22Rv1 (cell line): ENCODE data around the gene NUFIP1.
A peak's percentile ranks its signal among the peaks of the same experiment; 100 is the strongest.

Experiments used
- H3K27ac ChIP-seq: fragments of 450-650 bp; 2 replicates; pipeline ENCODE4 v1.5.1; 2017
- ZFX ChIP-seq: fragments of 450-650 bp; IDR thresholded peaks from 2 replicates; pipeline ENCODE4 v1.6.1; 2017; ENCODE audit warnings: antibody characterized with exemption, borderline replicate concordance
- TF ChIP-seq, protein P1 (sequence below): fragments of 450-650 bp; IDR thresholded peaks from 2 replicates; pipeline ENCODE4 v1.5.1; 2017; ENCODE audit warnings: mild to moderate bottlenecking

The NUFIP1 gene

DNA sequence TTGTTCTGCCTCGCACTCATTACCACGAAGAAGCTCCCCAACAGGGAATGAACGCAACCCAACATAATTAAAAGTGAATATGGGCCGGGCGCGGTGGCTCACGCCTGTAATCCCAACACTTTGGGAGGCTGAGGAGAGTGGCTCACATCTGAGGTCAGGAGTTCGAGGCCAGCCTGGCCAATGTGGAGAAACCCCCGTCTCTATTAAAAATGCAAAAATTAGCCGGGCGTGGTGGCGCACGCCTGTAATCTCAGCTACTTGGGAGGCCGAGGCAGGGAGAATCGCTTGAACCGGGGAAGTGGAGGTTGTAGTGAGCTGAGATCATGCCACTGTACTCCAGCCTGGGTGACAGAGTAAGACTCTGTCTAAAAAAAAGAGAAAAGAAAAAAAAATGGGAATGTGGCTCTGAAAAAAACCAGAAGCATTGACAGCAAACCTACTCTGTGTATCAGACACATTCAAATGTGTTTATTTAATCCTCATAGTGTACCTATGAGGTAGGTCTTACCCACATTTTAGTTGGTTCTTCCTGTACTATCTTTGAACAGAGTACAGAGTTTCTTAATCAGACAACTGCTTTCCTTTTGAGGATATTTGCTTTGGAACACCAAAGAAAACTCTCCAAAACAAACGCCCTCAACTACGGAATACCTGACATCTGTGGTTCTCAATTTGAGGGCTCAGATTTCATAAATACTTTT, 70.0 kb downstream of the NUFIP1 start:
- TF ChIP-seq ZFX = no peak
- TF ChIP-seq, protein P1, sequence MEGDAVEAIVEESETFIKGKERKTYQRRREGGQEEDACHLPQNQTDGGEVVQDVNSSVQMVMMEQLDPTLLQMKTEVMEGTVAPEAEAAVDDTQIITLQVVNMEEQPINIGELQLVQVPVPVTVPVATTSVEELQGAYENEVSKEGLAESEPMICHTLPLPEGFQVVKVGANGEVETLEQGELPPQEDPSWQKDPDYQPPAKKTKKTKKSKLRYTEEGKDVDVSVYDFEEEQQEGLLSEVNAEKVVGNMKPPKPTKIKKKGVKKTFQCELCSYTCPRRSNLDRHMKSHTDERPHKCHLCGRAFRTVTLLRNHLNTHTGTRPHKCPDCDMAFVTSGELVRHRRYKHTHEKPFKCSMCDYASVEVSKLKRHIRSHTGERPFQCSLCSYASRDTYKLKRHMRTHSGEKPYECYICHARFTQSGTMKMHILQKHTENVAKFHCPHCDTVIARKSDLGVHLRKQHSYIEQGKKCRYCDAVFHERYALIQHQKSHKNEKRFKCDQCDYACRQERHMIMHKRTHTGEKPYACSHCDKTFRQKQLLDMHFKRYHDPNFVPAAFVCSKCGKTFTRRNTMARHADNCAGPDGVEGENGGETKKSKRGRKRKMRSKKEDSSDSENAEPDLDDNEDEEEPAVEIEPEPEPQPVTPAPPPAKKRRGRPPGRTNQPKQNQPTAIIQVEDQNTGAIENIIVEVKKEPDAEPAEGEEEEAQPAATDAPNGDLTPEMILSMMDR = no peak
- peak overlapping the region; percentile 99 for H3K27ac ChIP-seq

DNA sequence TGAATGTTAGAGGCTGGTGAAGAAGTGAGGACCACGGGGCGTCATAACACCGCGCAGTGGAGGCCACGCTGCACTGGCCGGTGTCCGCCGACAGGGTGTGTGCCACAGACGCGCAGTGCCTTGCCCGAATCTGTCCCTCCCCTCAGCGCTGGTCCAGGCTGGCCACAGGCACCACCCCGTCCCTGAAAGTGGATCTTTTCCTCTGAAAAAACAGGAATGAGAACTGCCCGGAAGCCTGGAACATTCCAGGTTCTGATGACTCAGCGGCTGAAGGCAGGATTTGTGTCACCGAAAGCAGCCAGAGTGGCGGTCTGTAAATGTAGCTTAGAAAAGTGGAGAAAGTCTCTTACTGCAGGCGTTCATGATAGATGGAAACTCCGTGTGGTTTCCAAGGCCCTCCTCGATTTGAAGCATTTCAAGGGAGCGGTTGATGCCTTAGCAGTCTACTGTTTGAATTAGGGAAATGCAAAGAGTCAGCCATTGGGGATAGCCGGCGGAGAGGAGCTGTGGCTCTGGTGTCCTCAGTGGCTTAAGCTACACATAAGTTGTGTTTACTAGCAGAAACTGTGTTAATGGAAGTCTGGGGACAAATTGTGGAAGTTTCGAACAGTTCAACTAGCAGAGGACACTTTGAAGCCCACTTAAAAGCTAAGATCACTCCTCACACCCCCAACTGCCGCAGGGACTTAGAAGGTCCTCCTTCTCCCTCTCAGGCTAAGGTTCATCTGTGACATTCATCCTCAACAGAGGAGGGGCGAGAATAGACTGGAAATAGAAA, 70.8 kb downstream of the NUFIP1 start:
- H3K27ac ChIP-seq = peak overlapping the region; percentile 99
- TF ChIP-seq, protein P1 = peak; percentile 81
- TF ChIP-seq ZFX = no peak

DNA sequence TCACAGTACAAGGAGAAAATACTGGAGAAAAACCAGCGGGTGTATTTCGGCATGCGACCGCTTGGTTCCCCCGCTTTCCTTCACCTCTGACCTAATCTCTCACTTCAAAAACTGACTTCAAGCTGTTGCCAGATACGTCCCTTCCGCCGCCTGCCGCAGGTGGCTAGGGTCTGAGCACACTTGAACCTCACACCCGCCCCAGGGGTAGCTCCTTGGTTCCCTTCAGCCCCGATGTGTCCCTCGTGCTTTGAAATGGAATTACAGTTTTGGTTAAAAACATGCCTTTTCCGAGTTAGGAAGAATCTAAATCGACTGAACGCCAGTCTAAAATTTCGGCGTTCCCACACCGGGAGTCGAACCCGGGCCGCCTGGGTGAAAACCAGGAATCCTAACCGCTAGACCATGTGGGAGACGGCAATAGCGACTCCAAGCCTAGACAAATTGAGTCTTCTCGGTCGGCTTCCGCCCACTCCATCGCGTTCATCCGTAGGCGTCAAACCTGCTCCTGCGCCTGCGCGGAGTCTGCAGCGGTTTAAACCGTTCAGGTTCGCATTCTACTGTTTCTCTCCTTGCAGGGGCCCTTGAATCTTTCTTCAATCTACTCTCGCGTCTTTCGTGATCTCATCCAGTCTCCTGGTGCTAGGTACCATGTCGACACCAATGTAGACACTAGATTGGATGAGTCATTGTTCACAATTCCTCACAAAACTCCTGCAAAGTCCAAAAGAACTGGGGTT, 71.5 kb downstream of the NUFIP1 start:
- H3K27ac ChIP-seq = peak overlapping the region; percentile 99
- no peak for TF ChIP-seq ZFX
- TF ChIP-seq, protein P1 = no peak

DNA sequence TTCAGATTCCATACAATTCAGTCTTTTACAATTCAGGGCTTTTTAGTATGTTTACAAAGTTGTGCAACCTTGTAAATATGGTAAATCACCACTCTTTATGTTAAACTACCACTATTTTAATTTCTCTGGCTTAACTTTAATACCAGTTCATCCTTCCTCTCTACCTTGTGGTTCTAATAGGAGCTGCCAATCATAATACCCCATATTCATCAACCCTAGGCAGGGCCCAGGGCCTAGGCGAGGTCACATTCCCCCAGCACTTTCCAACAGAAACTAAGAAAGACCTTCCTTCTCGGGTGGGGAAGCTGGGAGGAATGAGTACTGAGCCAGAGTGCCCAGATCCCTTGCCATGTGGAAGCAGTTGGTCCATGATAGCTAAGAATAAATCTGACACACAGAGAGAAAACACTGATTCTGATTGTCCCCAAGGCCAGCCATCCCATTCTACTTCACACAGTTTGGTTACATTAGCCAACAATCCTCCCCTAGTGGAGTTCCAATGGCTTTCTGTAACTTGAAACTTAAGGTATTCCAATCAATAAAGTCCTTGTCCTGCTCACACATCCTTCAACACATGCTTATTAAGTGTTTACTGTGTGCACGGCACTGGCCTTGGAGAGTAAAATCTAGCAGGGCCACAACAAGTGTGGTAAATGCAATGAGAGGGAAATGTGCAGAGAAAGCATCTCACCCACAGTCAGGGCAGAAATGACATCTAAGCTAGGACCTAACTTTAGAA, 76.8 kb downstream of the NUFIP1 start:
- TF ChIP-seq, protein P1 = no peak
- TF ChIP-seq ZFX = no peak
- no peak overlapping the region for H3K27ac ChIP-seq

DNA sequence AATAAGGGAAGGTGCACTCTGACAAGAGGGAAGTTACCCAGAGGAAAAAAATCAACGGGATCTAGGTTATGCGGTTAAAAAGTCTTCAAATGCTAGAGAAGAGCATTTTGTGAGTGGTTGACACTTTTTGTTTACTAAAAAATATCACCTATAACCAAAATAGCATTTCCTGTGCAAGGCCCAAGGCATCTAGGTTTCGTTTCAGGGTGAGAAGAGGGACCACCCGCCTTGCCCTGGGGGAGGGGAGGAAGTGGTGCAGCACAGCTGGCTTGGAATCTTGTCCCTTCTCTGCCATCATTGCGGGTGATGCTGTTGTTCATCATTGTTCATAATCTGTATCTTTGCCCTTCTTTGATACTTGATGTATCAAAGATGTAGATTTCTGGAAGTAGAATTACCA, 80.6 kb downstream of the NUFIP1 start:
- TF ChIP-seq ZFX = no peak
- TF ChIP-seq, protein P1 = no peak
- no peak overlapping the region for H3K27ac ChIP-seq

DNA sequence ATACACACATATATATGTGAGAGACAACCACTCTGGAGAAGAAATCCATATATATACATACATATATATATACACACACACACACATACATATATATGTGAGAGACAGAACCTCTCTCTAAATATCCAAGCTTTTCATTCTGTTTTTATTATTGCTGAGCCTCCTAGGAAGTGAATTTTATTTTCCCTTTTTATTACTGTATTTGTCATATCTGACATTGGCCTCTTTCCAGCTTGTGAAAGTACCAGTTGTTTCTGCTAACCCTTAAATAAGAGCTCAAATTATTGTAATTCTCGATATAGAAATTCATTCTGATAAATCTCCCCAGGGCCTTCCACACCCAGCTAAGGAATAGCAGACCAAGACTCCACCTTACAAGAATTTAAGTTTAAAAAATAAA, 81.0 kb downstream of the NUFIP1 start:
- TF ChIP-seq, protein P1 = no peak
- TF ChIP-seq ZFX = no peak
- H3K27ac ChIP-seq = no peak overlapping the region
